G401 (cell line): ENCODE measurements around the gene SLC46A2. TPM values are rescaled to one million over a fixed set of nuclear protein-coding genes. Genes with fewer than 3 reads are reported as not detected.

Experiments used
- DNase-seq: peaks from one replicate; pipeline ENCODE4 v3.0.0-alpha.2; 2015; ENCODE audit warnings: low spot score
- in situ Hi-C: cut with HindIII; loops from 2 replicates; pipeline ENCODE4 v1.10.0; 2016; ENCODE audit warnings: low sequenced_read_pairs, mixed read lengths
- total RNA-seq: library from RNA; depleted of rRNA; stranded (reverse); fragments of >200 nt; shearing (Covaris generic); gene quantifications from 2 replicates; pipeline ENCODE4 v1.2.3, GENCODE V29; 2014; rRNA removed

SLC46A2 gene
- not detected in 2 replicates for total RNA-seq

GRCh38 chr9:112890106-112891081 is at the start of gene SLC46A2:
Gene SLC46A2 (minus strand): TSS chr9:112890876. CDS start chr9:112890681, 195 bp downstream.
- in situ Hi-C loops, result no loop called here
- peak; percentile 60 for DNase-seq

GRCh38 chr9:112939418-112939817 is 48.7 kb upstream of the SLC46A2 start:
- DNase-seq, result no peak
- in situ Hi-C loops, result no loop called here

- in situ Hi-C loops, result no loop called here
- DNase-seq, result no peak
Observed at GRCh38 chr9:112933696-112934095, 43.0 kb upstream of the SLC46A2 start.

GRCh38 chr9:112925058-112925641 is 34.5 kb upstream of the SLC46A2 start:
- peak; percentile 13 for DNase-seq
- in situ Hi-C loops, result no loop called here

GRCh38 chr9:112921549-112921948 is 30.9 kb upstream of the SLC46A2 start:
- in situ Hi-C loops, result no loop called here
- peak; percentile 23 for DNase-seq

GRCh38 chr9:112917987-112918362 is 27.3 kb upstream of the SLC46A2 start:
- DNase-seq, result no peak
- in situ Hi-C loops, result no loop called here

- DNase-seq, result no peak
- in situ Hi-C loops, result no loop called here
Observed at GRCh38 chr9:112917047-112917986, 26.6 kb upstream of the SLC46A2 start.

- peak; percentile 75 for DNase-seq
- in situ Hi-C loops, result no loop called here
Observed at GRCh38 chr9:112914524-112914923, 23.8 kb upstream of the SLC46A2 start.

- in situ Hi-C loops, result no loop called here
- DNase-seq, result peak; percentile 83
Observed at GRCh38 chr9:112913326-112913725, 22.6 kb upstream of the SLC46A2 start.

GRCh38 chr9:112912636-112913035 is 22.0 kb upstream of the SLC46A2 start:
- in situ Hi-C loops, result no loop called here
- DNase-seq, result no peak

GRCh38 chr9:112911736-112912135 is 21.1 kb upstream of the SLC46A2 start:
- DNase-seq, result no peak
- in situ Hi-C loops, result no loop called here

GRCh38 chr9:112905084-112905483 is 14.4 kb upstream of the SLC46A2 start:
- no peak for DNase-seq
- in situ Hi-C loops, result no loop called here

GRCh38 chr9:112900901-112901300 is 10.2 kb upstream of the SLC46A2 start:
- no peak for DNase-seq
- in situ Hi-C loops, result no loop called here

GRCh38 chr9:112900488-112900887 is 9.8 kb upstream of the SLC46A2 start:
- DNase-seq, result no peak
- in situ Hi-C loops, result no loop called here

GRCh38 chr9:112898872-112899311 is 8.2 kb upstream of the SLC46A2 start:
- no peak for DNase-seq
- in situ Hi-C loops, result no loop called here

- in situ Hi-C loops, result no loop called here
- no peak for DNase-seq
Observed at GRCh38 chr9:112896131-112896530, 5.5 kb upstream of the SLC46A2 start.

GRCh38 chr9:112894699-112895098 is 4.0 kb upstream of the SLC46A2 start:
- DNase-seq, result no peak
- in situ Hi-C loops, result no loop called here

- no peak for DNase-seq
- in situ Hi-C loops, result no loop called here
Observed at GRCh38 chr9:112894041-112894440, 3.4 kb upstream of the SLC46A2 start.

GRCh38 chr9:112892981-112893380 is 2.3 kb upstream of the SLC46A2 start:
- in situ Hi-C loops, result no loop called here
- DNase-seq, result no peak
